Activated CD8-positive, alpha-beta T cell treated with anti-CD3 and anti-CD28 coated beads for 36 hours (primary cell): ENCODE measurements around the gene BCORL1. TPM values are rescaled to one million over a fixed set of nuclear protein-coding genes. Genes with fewer than 3 reads are reported as not detected.

Experiments used
- ATAC-seq: fragments of 200-7000 bp; cut with Tn5 transposase; one replicate; pipeline ENCODE4 v1.10.0; 2021; ENCODE audit warnings: mild to moderate bottlenecking, moderate library complexity
- CTCF ChIA-PET: fragments of 350-600 bp; sonication (Branson Sonifier 250); formaldehyde crosslinking; loops from one replicate; lab custom pipeline; 2021; ENCODE audit warnings: antibody characterized with exemption; lab: Charles Lee
- POLR2A ChIA-PET: fragments of 350-600 bp; sonication (Branson Sonifier 250); formaldehyde crosslinking; loops from one replicate; lab custom pipeline; 2021; ENCODE audit warnings: antibody characterized with exemption; lab: Charles Lee
- DNase-seq: peaks from one replicate; pipeline ENCODE4 v3.0.0-alpha.2; 2020
- H3K27ac Mint-ChIP-seq: one replicate; pipeline ENCODE4 v1.8.0; 2021; ENCODE audit warnings: mild to moderate bottlenecking, mixed read lengths
- H3K27me3 Mint-ChIP-seq: one replicate; pipeline ENCODE4 v1.8.0; 2021; ENCODE audit warnings: mixed read lengths
- H3K36me3 Mint-ChIP-seq: one replicate; pipeline ENCODE4 v1.8.0; 2021; ENCODE audit warnings: low read depth, mixed read lengths
- H3K4me1 Mint-ChIP-seq: one replicate; pipeline ENCODE4 v1.8.0; 2021; ENCODE audit warnings: low read depth, mixed read lengths
- H3K4me3 Mint-ChIP-seq: one replicate; pipeline ENCODE4 v1.8.0; 2021; ENCODE audit warnings: mild to moderate bottlenecking, moderate library complexity, mixed read lengths
- H3K9me3 Mint-ChIP-seq: one replicate; pipeline ENCODE4 v1.8.0; 2021; ENCODE audit warnings: mixed read lengths
- CTCF ChIP-seq: fragments of 200-600 bp; IDR thresholded peaks from one replicate; pipeline ENCODE4 v1.8.0; 2022; ENCODE audit warnings: antibody characterized with exemption, mild to moderate bottlenecking
- intact Hi-C: fragments of 100-400 bp; cut with micrococcal nuclease; formaldehyde crosslinking; loops from one replicate; pipeline ENCODE4 v1.10.0; 2022
- total RNA-seq, 2 experiments: library from RNA; stranded (reverse); gene quantifications; one replicate each; pipeline ENCODE4 v1.2.3, GENCODE V29; 2021

Gene BCORL1
- total RNA-seq, 2 experiments from 2014 or later = 7.1 to 9.9 TPM

- DNase-seq (no peak), ATAC-seq (no peak)
- ChIA-PET CTCF (interaction anchor here (1.3 kb wide), 1 partner anchor 15 kb away, joined by 3 read pairs; no protein-coding TSS in a partner anchor), POLR2A (no interaction called here)
- Mint-ChIP-seq H3K4me1 (no peaks in the 10 kb centered on the region), H3K27ac (no peak overlapping the region), H3K36me3 (peaks cover 2% of the 10 kb centered on the region), H3K9me3 (no peaks in the 10 kb centered on the region), H3K27me3 (no peaks in the 10 kb centered on the region), H3K4me3 (no peak overlapping the region)
- intact Hi-C loops = no loop called here
- no peak for TF ChIP-seq CTCF
Measured at GRCh38 chrX:130012683-130013082, 30.2 kb downstream of the BCORL1 start.

GRCh38 chrX:130013661-130014060 lies 31.2 kb downstream of the BCORL1 start:
- H3K36me3 Mint-ChIP-seq = peaks cover 2% of the 10 kb centered on the region

GRCh38 chrX:130014356-130014755 lies 31.9 kb downstream of the BCORL1 start:
- Mint-ChIP-seq H3K4me1 (no peaks in the 10 kb centered on the region), H3K4me3 (no peak overlapping the region), H3K27me3 (no peaks in the 10 kb centered on the region), H3K27ac (no peak overlapping the region), H3K9me3 (no peaks in the 10 kb centered on the region), H3K36me3 (peaks cover 2% of the 10 kb centered on the region)
- POLR2A ChIA-PET = no interaction called here
- intact Hi-C loops = no loop called here
- CTCF ChIA-PET = interaction anchor here (1.1 kb wide), 1 partner anchor 14 kb away, joined by 3 read pairs; no protein-coding TSS in a partner anchor
- no peak for TF ChIP-seq CTCF
- DNase-seq = no peak
- ATAC-seq = no peak

More at GRCh38 chrX:130013661-130014060, 31.2 kb downstream of the BCORL1 start:
- ChIA-PET POLR2A (no interaction called here), CTCF (interaction anchor here (1.1 kb wide), 1 partner anchor 15 kb away, joined by 3 read pairs; no protein-coding TSS in a partner anchor)
- no peaks in the 10 kb centered on the region for H3K9me3 Mint-ChIP-seq
- no peak overlapping the region for H3K4me3 Mint-ChIP-seq
- intact Hi-C loops = no loop called here
- ATAC-seq = no peak
- DNase-seq = no peak
- no peak overlapping the region for H3K27ac Mint-ChIP-seq
- H3K4me1 Mint-ChIP-seq = no peaks in the 10 kb centered on the region
- no peaks in the 10 kb centered on the region for H3K27me3 Mint-ChIP-seq
- TF ChIP-seq CTCF = no peak

GRCh38 chrX:130014770-130015169 lies 32.3 kb downstream of the BCORL1 start:
- ChIA-PET CTCF (no interaction called here), POLR2A (no interaction called here)
- Mint-ChIP-seq H3K4me3 (no peak overlapping the region), H3K9me3 (no peaks in the 10 kb centered on the region), H3K36me3 (peaks cover 2% of the 10 kb centered on the region), H3K27me3 (no peaks in the 10 kb centered on the region), H3K27ac (no peak overlapping the region), H3K4me1 (no peaks in the 10 kb centered on the region)
- intact Hi-C loops = no loop called here
- DNase-seq (no peak), ATAC-seq (no peak)
- TF ChIP-seq CTCF = no peak

GRCh38 chrX:130015181-130015580 lies 32.7 kb downstream of the BCORL1 start:
- TF ChIP-seq CTCF = no peak
- POLR2A ChIA-PET = no interaction called here

More at GRCh38 chrX:130015181-130015580, 32.7 kb downstream of the BCORL1 start:
- DNase-seq (no peak), ATAC-seq (no peak)
- H3K36me3 Mint-ChIP-seq = peaks cover 2% of the 10 kb centered on the region
- no peak overlapping the region for H3K4me3 Mint-ChIP-seq
- CTCF ChIA-PET = no interaction called here
- H3K27ac Mint-ChIP-seq = no peak overlapping the region
- H3K27me3 Mint-ChIP-seq = no peaks in the 10 kb centered on the region
- intact Hi-C loops = no loop called here
- no peaks in the 10 kb centered on the region for H3K9me3 Mint-ChIP-seq
- no peaks in the 10 kb centered on the region for H3K4me1 Mint-ChIP-seq
